WTC11 (cell line): ENCODE results near the gene PPM1E.

ENCODE experiments used
- ATF1 ChIP-seq: sonication (generic); formaldehyde crosslinking; IDR thresholded peaks from 2 replicates; pipeline ENCODE4 v1.8.1; 2023; ENCODE audit warnings: mild to moderate bottlenecking, moderate library complexity, missing genetic modification reagents
- CREM ChIP-seq: sonication (generic); formaldehyde crosslinking; IDR thresholded peaks from 2 replicates; pipeline ENCODE4 v1.8.1; 2022; ENCODE audit warnings: mild to moderate bottlenecking, missing genetic modification reagents, moderate library complexity
- E2F4 ChIP-seq: sonication (generic); formaldehyde crosslinking; IDR thresholded peaks from 2 replicates; pipeline ENCODE4 v1.8.1; 2022; ENCODE audit warnings: low read depth, mild to moderate bottlenecking, moderate library complexity, missing genetic modification reagents, borderline replicate concordance
- FOXJ3 ChIP-seq: sonication (generic); formaldehyde crosslinking; IDR thresholded peaks from 2 replicates; pipeline ENCODE4 v1.9.0; 2021; ENCODE audit warnings: missing genetic modification reagents, mild to moderate bottlenecking, borderline replicate concordance
- MLX ChIP-seq: sonication (generic); formaldehyde crosslinking; IDR thresholded peaks from 2 replicates; pipeline ENCODE4 v1.8.1; 2023; ENCODE audit warnings: mild to moderate bottlenecking, missing genetic modification reagents, moderate library complexity
- MXD4 ChIP-seq: fragments of 250-450 bp; sonication (Bioruptor Pico); IDR thresholded peaks from 2 replicates; pipeline ENCODE4 v1.8.0; 2021; ENCODE audit warnings: mild to moderate bottlenecking, moderate library complexity, borderline replicate concordance
- NR3C1 ChIP-seq: sonication (generic); formaldehyde crosslinking; conservative IDR thresholded peaks from 2 replicates; pipeline ENCODE4 v1.8.1; 2023; ENCODE audit warnings: low read depth, mild to moderate bottlenecking, missing genetic modification reagents
- STAT6 ChIP-seq: sonication (generic); formaldehyde crosslinking; conservative IDR thresholded peaks from 2 replicates; pipeline ENCODE4 v1.8.1; 2023; ENCODE audit warnings: mild to moderate bottlenecking, low read depth, missing genetic modification reagents, moderate library complexity
- ZNF232 ChIP-seq: sonication (generic); formaldehyde crosslinking; IDR thresholded peaks from 2 replicates; pipeline ENCODE4 v1.8.0; 2022; ENCODE audit warnings: mild to moderate bottlenecking, missing genetic modification reagents
- ZNF263 ChIP-seq: sonication (generic); formaldehyde crosslinking; IDR thresholded peaks from 2 replicates; pipeline ENCODE4 v1.8.1; 2022; ENCODE audit warnings: low read depth, mild to moderate bottlenecking, moderate library complexity, missing genetic modification reagents
- TF ChIP-seq, protein P1 (sequence below): fragments of 200-600 bp; IDR thresholded peaks from 2 replicates; pipeline ENCODE4 v1.8.0; 2022; ENCODE audit warnings: antibody characterized with exemption
- TF ChIP-seq, protein P2 (sequence below): sonication (generic); formaldehyde crosslinking; IDR thresholded peaks from 2 replicates; pipeline ENCODE4 v1.8.0; 2022; ENCODE audit warnings: mild to moderate bottlenecking, missing genetic modification reagents

DNA sequence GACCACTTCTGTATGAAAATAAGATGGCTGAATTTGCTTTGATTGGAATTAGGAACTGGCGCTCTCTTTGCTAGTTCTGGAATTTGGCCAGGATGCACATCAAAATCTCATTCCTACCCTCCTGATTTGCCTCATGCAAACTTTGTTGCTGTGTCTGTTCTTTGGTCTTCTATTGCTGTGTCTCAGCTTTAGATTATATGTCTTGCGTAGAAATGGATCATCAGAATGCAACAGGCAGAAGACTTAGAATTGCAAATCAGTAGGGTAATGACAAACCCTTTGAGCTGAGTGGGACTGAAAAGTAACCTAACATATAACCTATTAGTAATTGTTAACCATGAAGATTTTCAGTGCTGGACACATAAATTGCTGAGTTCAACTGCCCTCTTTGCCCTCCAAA is 33.0 kb upstream of the PPM1E start:
- TF ChIP-seq, protein P1, sequence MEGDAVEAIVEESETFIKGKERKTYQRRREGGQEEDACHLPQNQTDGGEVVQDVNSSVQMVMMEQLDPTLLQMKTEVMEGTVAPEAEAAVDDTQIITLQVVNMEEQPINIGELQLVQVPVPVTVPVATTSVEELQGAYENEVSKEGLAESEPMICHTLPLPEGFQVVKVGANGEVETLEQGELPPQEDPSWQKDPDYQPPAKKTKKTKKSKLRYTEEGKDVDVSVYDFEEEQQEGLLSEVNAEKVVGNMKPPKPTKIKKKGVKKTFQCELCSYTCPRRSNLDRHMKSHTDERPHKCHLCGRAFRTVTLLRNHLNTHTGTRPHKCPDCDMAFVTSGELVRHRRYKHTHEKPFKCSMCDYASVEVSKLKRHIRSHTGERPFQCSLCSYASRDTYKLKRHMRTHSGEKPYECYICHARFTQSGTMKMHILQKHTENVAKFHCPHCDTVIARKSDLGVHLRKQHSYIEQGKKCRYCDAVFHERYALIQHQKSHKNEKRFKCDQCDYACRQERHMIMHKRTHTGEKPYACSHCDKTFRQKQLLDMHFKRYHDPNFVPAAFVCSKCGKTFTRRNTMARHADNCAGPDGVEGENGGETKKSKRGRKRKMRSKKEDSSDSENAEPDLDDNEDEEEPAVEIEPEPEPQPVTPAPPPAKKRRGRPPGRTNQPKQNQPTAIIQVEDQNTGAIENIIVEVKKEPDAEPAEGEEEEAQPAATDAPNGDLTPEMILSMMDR: no peak
- TF ChIP-seq NR3C1 (CRISPR knock-in tag) (no peak), E2F4 (CRISPR knock-in tag) (no peak), ZNF232 (CRISPR knock-in tag) (no peak), FOXJ3 (CRISPR knock-in tag) (no peak), STAT6 (CRISPR knock-in tag) (no peak), ZNF263 (CRISPR knock-in tag) (no peak), CREM (CRISPR knock-in tag) (no peak), ATF1 (CRISPR knock-in tag) (no peak), MLX (no peak), MXD4 (no peak)
- TF ChIP-seq, protein P2, sequence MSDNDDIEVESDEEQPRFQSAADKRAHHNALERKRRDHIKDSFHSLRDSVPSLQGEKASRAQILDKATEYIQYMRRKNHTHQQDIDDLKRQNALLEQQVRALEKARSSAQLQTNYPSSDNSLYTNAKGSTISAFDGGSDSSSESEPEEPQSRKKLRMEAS: no peak
